ENCODE data around the gene KCNMA1. TPM values are rescaled to one million over a fixed set of nuclear protein-coding genes. Genes with fewer than 3 reads are reported as not detected.

The KCNMA1 gene
- total RNA-seq, 2 donors from 2014 or later, result 5.9 to 9.3 TPM

DNA sequence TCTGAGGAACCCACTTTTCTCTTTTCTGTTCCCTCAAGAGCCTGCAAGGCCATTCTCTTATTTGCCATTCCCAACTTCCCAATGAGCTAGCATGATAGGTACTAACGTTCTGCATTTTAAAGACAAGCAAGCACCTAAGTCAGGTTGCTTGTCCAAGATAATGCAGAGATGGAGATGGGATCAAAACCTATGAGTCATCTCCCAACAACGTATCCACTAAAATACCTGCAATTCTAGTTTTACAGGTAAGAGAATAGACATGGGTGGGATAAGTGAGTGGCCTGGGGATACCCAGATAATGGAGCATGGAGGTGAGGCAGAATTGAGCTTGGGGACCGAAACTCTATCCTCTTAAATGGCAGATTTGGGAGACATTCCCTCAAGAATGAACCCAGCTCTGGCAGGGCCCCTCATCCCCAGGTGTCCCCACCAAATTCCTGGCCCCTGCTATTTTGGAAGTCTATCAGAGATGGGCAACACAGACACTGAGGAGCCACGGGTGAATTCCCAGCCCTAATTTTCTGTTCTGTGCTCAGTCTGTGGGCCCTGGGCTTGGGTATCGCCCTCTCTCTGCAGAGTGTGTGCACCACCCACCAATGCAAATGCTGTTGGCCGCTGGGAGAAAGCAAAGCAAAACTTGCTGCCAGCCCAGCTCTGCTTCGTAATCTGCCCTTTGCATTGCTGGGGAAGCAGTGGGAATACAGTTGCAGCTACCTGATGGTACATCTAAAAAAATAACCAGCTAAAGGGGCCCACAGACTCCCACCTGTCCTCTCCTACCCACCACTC, 98.3 kb downstream of the KCNMA1 start:
- Histone ChIP-seq H3K9me3 (no peaks in the 10 kb centered on the region), H3K27me3 (no peaks in the 10 kb centered on the region), H3K4me1 (no peaks in the 10 kb centered on the region), H3K36me3 (replicated peaks in 1 of 2; ENCODE audit: insufficient read depth in 1 of 2, low read depth in 2 of 2) (no peaks in the 10 kb centered on the region), H3K27ac (no peak overlapping the region), H3K4me3 (no peak overlapping the region)
- DNase-seq (no peak), ATAC-seq (no peak)
- intact Hi-C loops (cut with DNase I), result no loop called here
- TF ChIP-seq POLR2A (IDR thresholded peaks at IDR 0.05), result no peak
- TF ChIP-seq, protein P1, sequence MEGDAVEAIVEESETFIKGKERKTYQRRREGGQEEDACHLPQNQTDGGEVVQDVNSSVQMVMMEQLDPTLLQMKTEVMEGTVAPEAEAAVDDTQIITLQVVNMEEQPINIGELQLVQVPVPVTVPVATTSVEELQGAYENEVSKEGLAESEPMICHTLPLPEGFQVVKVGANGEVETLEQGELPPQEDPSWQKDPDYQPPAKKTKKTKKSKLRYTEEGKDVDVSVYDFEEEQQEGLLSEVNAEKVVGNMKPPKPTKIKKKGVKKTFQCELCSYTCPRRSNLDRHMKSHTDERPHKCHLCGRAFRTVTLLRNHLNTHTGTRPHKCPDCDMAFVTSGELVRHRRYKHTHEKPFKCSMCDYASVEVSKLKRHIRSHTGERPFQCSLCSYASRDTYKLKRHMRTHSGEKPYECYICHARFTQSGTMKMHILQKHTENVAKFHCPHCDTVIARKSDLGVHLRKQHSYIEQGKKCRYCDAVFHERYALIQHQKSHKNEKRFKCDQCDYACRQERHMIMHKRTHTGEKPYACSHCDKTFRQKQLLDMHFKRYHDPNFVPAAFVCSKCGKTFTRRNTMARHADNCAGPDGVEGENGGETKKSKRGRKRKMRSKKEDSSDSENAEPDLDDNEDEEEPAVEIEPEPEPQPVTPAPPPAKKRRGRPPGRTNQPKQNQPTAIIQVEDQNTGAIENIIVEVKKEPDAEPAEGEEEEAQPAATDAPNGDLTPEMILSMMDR (IDR thresholded peaks at IDR 0.05), result no peak
- WGBS, 2 donors, result 81% methylated on average over 7 of the region's 7 CpGs

DNA sequence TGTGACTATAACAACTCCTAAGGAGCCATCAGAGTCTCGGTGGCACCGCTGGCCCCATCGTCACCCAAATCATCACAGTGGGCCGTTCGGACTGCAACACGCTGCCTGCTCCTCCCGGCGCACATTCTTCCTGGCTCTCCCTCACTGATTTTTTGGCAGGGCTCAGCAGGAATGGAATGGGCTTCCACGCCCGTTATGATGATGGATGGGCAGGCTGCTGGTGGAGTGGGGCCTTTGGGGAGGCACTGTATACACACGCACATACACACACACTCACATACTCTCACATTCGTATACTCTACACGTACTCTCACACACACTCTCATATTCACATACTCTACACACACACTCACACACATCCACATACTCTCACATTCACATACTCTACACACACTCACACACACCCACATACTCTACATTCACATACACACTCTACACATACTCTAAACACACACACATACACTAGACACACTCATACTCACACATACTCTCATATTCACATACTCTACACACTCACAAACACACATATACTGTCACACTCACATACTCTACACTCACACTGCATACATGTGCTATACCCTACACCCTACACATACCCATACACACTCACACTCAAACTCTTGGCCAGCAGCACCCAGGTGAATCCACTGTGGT, 99.8 kb downstream of the KCNMA1 start:
- H3K4me1 ChIP-seq, result peaks cover 10% of the 10 kb centered on the region
- H3K27ac ChIP-seq, result no peak overlapping the region
- no peaks in the 10 kb centered on the region for H3K9me3 ChIP-seq
- no peak overlapping the region for H3K4me3 ChIP-seq
- TF ChIP-seq, protein P1 (IDR thresholded peaks at IDR 0.05), result no peak
- no peak for TF ChIP-seq POLR2A (IDR thresholded peaks at IDR 0.05)
- no peaks in the 10 kb centered on the region for H3K36me3 ChIP-seq (replicated peaks in 1 of 2; ENCODE audit: insufficient read depth in 1 of 2, low read depth in 2 of 2)
- ATAC-seq, result no peak
- WGBS, 2 donors, result 79 to 91% methylated on average over 13 of the region's 13 CpGs
- no peak for DNase-seq
- no peaks in the 10 kb centered on the region for H3K27me3 ChIP-seq
- intact Hi-C loops (cut with DNase I), result no loop called here

DNA sequence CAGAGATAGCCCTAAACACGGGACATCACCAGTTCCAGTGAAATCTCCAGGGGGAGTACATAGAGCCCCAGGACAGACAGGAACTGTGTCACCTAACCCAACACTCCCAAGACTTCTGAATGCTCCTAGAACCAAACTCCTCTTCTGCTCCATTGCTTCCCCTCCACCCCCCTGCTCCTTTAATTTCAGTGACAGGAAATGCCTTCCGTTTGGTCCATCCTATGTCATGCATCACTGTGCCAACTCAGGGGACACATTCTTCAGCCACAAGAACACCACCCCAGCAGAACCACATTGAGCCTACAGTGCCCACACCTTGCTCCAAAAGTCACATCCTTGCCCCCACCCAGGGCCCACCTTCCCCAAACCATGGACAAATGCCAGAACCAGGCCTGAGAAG, 100.5 kb downstream of the KCNMA1 start:
- Histone ChIP-seq H3K9me3 (no peaks in the 10 kb centered on the region), H3K4me3 (no peak overlapping the region), H3K27me3 (no peaks in the 10 kb centered on the region), H3K36me3 (replicated peaks in 1 of 2; ENCODE audit: insufficient read depth in 1 of 2, low read depth in 2 of 2) (no peaks in the 10 kb centered on the region), H3K27ac (no peak overlapping the region), H3K4me1 (peaks cover 11% of the 10 kb centered on the region)
- intact Hi-C loops (cut with DNase I), result no loop called here
- no peak for TF ChIP-seq POLR2A (IDR thresholded peaks at IDR 0.05)
- TF ChIP-seq, protein P1 (IDR thresholded peaks at IDR 0.05), result no peak
- no peak for ATAC-seq
- 80 to 84% methylated on average over 2 of the region's 2 CpGs for WGBS, 2 donors
- DNase-seq, result no peak

DNA sequence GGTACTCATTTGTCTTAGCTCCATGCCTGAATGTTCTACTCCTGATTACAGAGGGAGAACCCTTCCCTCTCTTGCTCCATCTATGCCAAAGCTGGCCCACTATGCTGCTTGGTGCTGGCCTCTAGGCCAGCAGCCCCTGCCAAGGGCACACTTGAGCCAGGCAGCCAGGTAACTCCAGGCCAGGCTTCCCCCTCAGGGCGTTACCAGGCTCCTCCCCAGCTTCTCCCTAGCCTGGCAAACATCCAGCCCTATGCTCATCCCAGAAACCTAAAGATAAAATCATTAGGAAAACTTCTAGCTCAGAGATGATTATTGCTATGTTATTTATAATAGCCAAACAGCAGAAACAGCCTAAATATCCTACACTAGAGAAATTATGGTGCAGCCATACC, 103.7 kb downstream of the KCNMA1 start:
- DNase-seq, result no peak
- Histone ChIP-seq H3K27me3 (no peaks in the 10 kb centered on the region), H3K27ac (no peak overlapping the region), H3K4me1 (peaks cover 11% of the 10 kb centered on the region), H3K4me3 (no peak overlapping the region), H3K9me3 (no peaks in the 10 kb centered on the region), H3K36me3 (replicated peaks in 1 of 2; ENCODE audit: insufficient read depth in 1 of 2, low read depth in 2 of 2) (no peaks in the 10 kb centered on the region)
- intact Hi-C loops (cut with DNase I), result no loop called here
- ATAC-seq, result no peak
- TF ChIP-seq, protein P1 (IDR thresholded peaks at IDR 0.05), result no peak
- no peak for TF ChIP-seq POLR2A (IDR thresholded peaks at IDR 0.05)
- WGBS, 2 donors, result 27 to 35% methylated on average over 1 of the region's 1 CpG
